K562 (cell line): ENCODE data around the gene NEURL1. TPM values are rescaled to one million over a fixed set of nuclear protein-coding genes. Genes with fewer than 3 reads are reported as not detected.

Experiments used
- ATAC-seq: fragments of 200-7000 bp; cut with Tn5 transposase; 3 replicates; pipeline ENCODE4 v1.9.1; 2020; ENCODE audit warnings: moderate library complexity
- BruUV-seq: library from RNA; stranded (reverse); fragments of 400-500 nt; replicated peaks from 2 replicates; lab custom pipeline; 2021; lab: Mats Ljungman, UMichigan
- CTCF ChIA-PET: fragments of 300-600 bp; formaldehyde crosslinking; extraction: SDS; loops from one replicate; lab custom pipeline; 2021; ENCODE audit warnings: low intra/inter-chr PET ratio; lab: Yijun Ruan, JAX
- POLR2A ChIA-PET: fragments of 300-600, 350-650 bp; sonication (Branson Sonifier 250); formaldehyde crosslinking; extraction: SDS; loops from one replicate; lab custom pipeline; 2021; ENCODE audit warnings: antibody characterized with exemption, inconsistent platforms; lab: Yijun Ruan, JAX
- DNase-seq, 4 experiments: peaks; one replicate each; pipeline versions ENCODE4 v3.0.0 to v3.0.0-alpha.2; 2011 to 2018; ENCODE audit warnings: low spot score in 3 of 4, mixed read lengths in 3 of 4; ENCODE audit errors: extremely low read depth in 1 of 4
- FAIRE-seq: peaks from 2 replicates; lab custom pipeline; 2011; peaks lifted over from hg19 to GRCh38; lab: Jason Lieb, UNC
- H2AFZ ChIP-seq: 2 replicates; pipeline ENCODE4 v1.6.0; 2011; ENCODE audit warnings: low read depth, low read length, control low read depth, inconsistent platforms
- H3K27ac ChIP-seq: fragments of 200-600 bp; 3 replicates; pipeline ENCODE4 v1.8.0; 2011; ENCODE audit warnings: low read depth, mild to moderate bottlenecking, control low read depth, inconsistent platforms, low read length, moderate library complexity, mixed read lengths; ENCODE audit errors: extremely low read depth
- H3K27me3 ChIP-seq, 2 experiments: fragments of 300-600 bp in 1 of 2; 2 replicates in 1 of 2; 3 replicates in 1 of 2; pipeline versions ENCODE4 v1.6.0 to v1.8.0; 2011; ENCODE audit warnings: inconsistent platforms in 2 of 2, low read length in 2 of 2, mild to moderate bottlenecking in 1 of 2, mixed read lengths in 1 of 2, moderate library complexity in 1 of 2; ENCODE audit not compliant: control insufficient read depth in 2 of 2, insufficient read depth in 2 of 2
- H3K36me3 ChIP-seq: fragments of 300-600 bp; 3 replicates; pipeline ENCODE4 v1.8.0; 2011; ENCODE audit warnings: mild to moderate bottlenecking, low read length, inconsistent platforms; ENCODE audit not compliant: control insufficient read depth, insufficient read depth
- H3K4me1 ChIP-seq, 2 experiments: fragments of 200-600 bp in 1 of 2; replicated peaks in 1 of 2; 2 replicates in 1 of 2; 3 replicates in 1 of 2; pipeline versions ENCODE4 v1.5.1 to v1.8.0; 2011; ENCODE audit warnings: inconsistent platforms in 2 of 2, low read length in 2 of 2, mild to moderate bottlenecking in 1 of 2, mixed read lengths in 1 of 2, moderate library complexity in 1 of 2; ENCODE audit not compliant: control insufficient read depth in 2 of 2, insufficient read depth in 2 of 2
- H3K4me2 ChIP-seq: 2 replicates; pipeline ENCODE4 v1.6.1; 2011; ENCODE audit warnings: low read length, control low read depth, inconsistent platforms, mixed read lengths; ENCODE audit not compliant: insufficient read depth
- H3K4me3 ChIP-seq: fragments of 200-600 bp; sonication (generic), shearing (Covaris generic); 2 replicates; pipeline ENCODE4 v1.5.1; 2016; ENCODE audit warnings: control low read depth, inconsistent platforms
- H3K79me2 ChIP-seq: fragments of 200-600 bp; 3 replicates; pipeline ENCODE4 v1.8.0; 2011; ENCODE audit warnings: low read length, inconsistent platforms; ENCODE audit not compliant: control insufficient read depth, insufficient read depth
- H3K9ac ChIP-seq, 2 experiments: 2 replicates each; pipeline versions ENCODE4 v1.6.0 to v1.6.1; 2011; ENCODE audit warnings: low read depth in 2 of 2, low read length in 2 of 2, control low read depth in 1 of 2, inconsistent platforms in 1 of 2, mild to moderate bottlenecking in 1 of 2, mixed read lengths in 1 of 2; ENCODE audit not compliant: insufficient read depth in 1 of 2
- H3K9me1 ChIP-seq: one replicate; pipeline ENCODE4 v1.6.0; 2011; ENCODE audit warnings: inconsistent platforms, mild to moderate bottlenecking, low read length, moderate library complexity; ENCODE audit not compliant: control insufficient read depth, insufficient read depth
- H3K9me3 ChIP-seq: replicated peaks from 2 replicates; pipeline ENCODE4 v1.5.1; 2011; ENCODE audit warnings: low read depth, low read length, inconsistent platforms; ENCODE audit not compliant: control insufficient read depth, insufficient read depth
- H4K20me1 ChIP-seq: replicated peaks from 2 replicates; pipeline ENCODE4 v1.6.1; 2011; ENCODE audit warnings: low read length, inconsistent platforms, mixed read lengths; ENCODE audit not compliant: control insufficient read depth, insufficient read depth
- CCAR2 ChIP-seq: fragments of 200-400 bp; formaldehyde crosslinking; IDR thresholded peaks from 2 replicates; pipeline ENCODE4 v1.6.1; 2017; ENCODE audit warnings: mild to moderate bottlenecking, low read depth, low read length
- E2F5 ChIP-seq: sonication (generic); formaldehyde crosslinking; IDR thresholded peaks from 2 replicates; pipeline ENCODE4 v1.8.0; 2022; ENCODE audit warnings: mild to moderate bottlenecking, missing genetic modification reagents
- ETS1 ChIP-seq: conservative IDR thresholded peaks from 2 replicates; pipeline ENCODE4 v1.6.1; 2011; ENCODE audit warnings: low read depth, mild to moderate bottlenecking, low read length; ENCODE audit not compliant: control insufficient read depth
- FOXA3 ChIP-seq, 2 experiments: fragments of 450-650 bp in 1 of 2; sonication (generic) in 1 of 2; formaldehyde crosslinking; IDR thresholded peaks in 1 of 2; conservative IDR thresholded peaks in 1 of 2; 2 replicates each; pipeline versions ENCODE4 v1.4.0 to v1.8.0; 2020 to 2022; ENCODE audit warnings: mild to moderate bottlenecking in 2 of 2, missing genetic modification reagents in 1 of 2
- FOXO4 ChIP-seq: fragments of 450-650 bp; formaldehyde crosslinking; IDR thresholded peaks from 2 replicates; pipeline ENCODE4 v1.4.0; 2020; ENCODE audit warnings: mild to moderate bottlenecking, moderate library complexity
- PHF20 ChIP-seq: fragments of 450-650 bp; IDR thresholded peaks from 2 replicates; pipeline ENCODE4 v1.6.1; 2018; ENCODE audit not compliant: partially characterized antibody
- TOE1 ChIP-seq, 2 experiments: fragments of 450-650 bp in 1 of 2; sonication (generic) in 1 of 2; formaldehyde crosslinking in 1 of 2; IDR thresholded peaks; 2 replicates each; pipeline versions ENCODE4 v1.7.1 to v1.8.0; 2016 to 2022; ENCODE audit warnings: borderline replicate concordance in 2 of 2, mild to moderate bottlenecking in 2 of 2, antibody characterized with exemption in 1 of 2, inconsistent platforms in 1 of 2, low read depth in 1 of 2, missing genetic modification reagents in 1 of 2, moderate library complexity in 1 of 2
- TRIM24 ChIP-seq, 2 experiments: fragments of 450-650 bp; IDR thresholded peaks; 2 replicates each; pipeline ENCODE4 v1.6.1; 2016
- TSC22D4 ChIP-seq: fragments of 450-650 bp; IDR thresholded peaks from 2 replicates; pipeline ENCODE4 v1.6.1; 2016; ENCODE audit warnings: missing genetic modification characterization, missing biosample characterization, control low read depth
- ZBTB11 ChIP-seq, 3 experiments: fragments of 200-800 bp in 1 of 3; fragments of 250-450 bp in 1 of 3; fragments of 450-650 bp in 1 of 3; sonication (Bioruptor Pico) in 1 of 3; sonication (Bioruptor generic) in 1 of 3; formaldehyde crosslinking in 1 of 3; IDR thresholded peaks; 2 replicates each; pipeline versions ENCODE4 v1.6.1 to v1.8.0; 2016 to 2022; ENCODE audit warnings: mild to moderate bottlenecking in 2 of 3, missing genetic modification characterization in 2 of 3, missing compliant biosample characterization in 1 of 3, moderate library complexity in 1 of 3
- WGBS: fragments of 100-300 bp; shearing (Covaris generic); methylation state at CpG from one replicate; pipeline ENCODE4 v1.1.6; 2016; ENCODE audit warnings: low coverage, mixed read lengths; ENCODE audit not compliant: insufficient coverage; ENCODE audit errors: missing lambda C conversion rate; 5-methylcytosine and 5-hydroxymethylcytosine counted together
- in situ Hi-C: fragments of 300-500 bp; cut with MboI; formaldehyde crosslinking; loops from 4 replicates; pipeline ENCODE4 v1.15.0; 2018; ENCODE audit warnings: inconsistent platforms, mixed read lengths
- intact Hi-C: fragments of 100-400 bp; cut with micrococcal nuclease; formaldehyde crosslinking; loops from 2 replicates; pipeline ENCODE4 v1.14.2; 2022
- polyA plus RNA-seq, 8 experiments: library from polyadenylated mRNA; depleted of rRNA in 4 of 8; stranded (reverse) in 5 of 8; unstranded in 3 of 8; fragments of >200 nt; fragmentation: Nextera tagmentation in 2 of 8; fragmentation: Illumina TruSeq in 1 of 8; extraction: Ambion mirVana in 2 of 8; extraction: Trizol in 1 of 8; gene quantifications; 2 replicates each; pipeline versions ENCODE4 v1.2.1 to v1.2.3, GENCODE V29; 2011 to 2014; ENCODE audit warnings: inconsistent platforms in 1 of 8, missing spikeins in 1 of 8
- total RNA-seq, 7 experiments: library from RNA; depleted of rRNA in 6 of 7; stranded (reverse); fragments of >200 nt in 6 of 7; fragmentation: Illumina TruSeq in 2 of 7; extraction: Trizol in 2 of 7; gene quantifications; 2 replicates each; pipeline versions ENCODE4 v1.2.1 to v1.2.3, GENCODE V29; 2011 to 2021; ENCODE audit warnings: low replicate concordance in 1 of 7

Gene NEURL1
- total and polyA plus RNA-seq, 9 of the 15 experiments (the other 6 are each of a cell fraction or from before 2014, with no cell fraction given), result 0.01 to 0.45 (median 0.16) TPM; not detected in 5

GRCh38 chr10:103550229-103550628, 56.7 kb downstream of the NEURL1 start:
- no peak overlapping the region for H3K27ac ChIP-seq
- ChIA-PET POLR2A (interaction anchor here (0.8 kb wide), 1 partner anchor 57 kb away, joined by 3 read pairs; the partner anchor contains the start of gene NEURL1), CTCF (no interaction called here)
- BruUV-seq, result no TSS peak
- intact Hi-C loops (no loop called here), in situ Hi-C loops (no loop called here)
- H2AFZ ChIP-seq, result no peak overlapping the region
- H4K20me1 ChIP-seq, result peaks cover 4% of the 10 kb centered on the region; the same call in 1 of the 2 replicates
- H3K9ac ChIP-seq, result no peak overlapping the region
- no peaks in the 10 kb centered on the region for H3K9me3 ChIP-seq
- ATAC-seq (no peak), DNase-seq (no peak), FAIRE-seq (no peak)
- peaks cover 0 to 22% of the 10 kb centered on the region in 2 experiments; a peak in 3 of 5 replicates for H3K27me3 ChIP-seq
- no peaks in the 10 kb centered on the region for H3K36me3 ChIP-seq
- WGBS, result 0% methylated on average over 1 of the region's 1 CpG
- H3K9me1 ChIP-seq, result no peaks in the 10 kb centered on the region
- no peak overlapping the region for H3K4me3 ChIP-seq
- H3K79me2 ChIP-seq, result no peaks in the 10 kb centered on the region
- H3K4me1 ChIP-seq, result peaks cover 0 to 5% of the 10 kb centered on the region in 2 experiments; a peak in 3 of 5 replicates
- H3K4me2 ChIP-seq, result no peak overlapping the region
- TF ChIP-seq TOE1 (IDR thresholded peaks at IDR 0.05; ENCODE audit: borderline replicate concordance) (no peak), TOE1 (CRISPR knock-in tag; IDR thresholded peaks at IDR 0.05; ENCODE audit: borderline replicate concordance, low read depth) (no peak), ZBTB11 (CRISPR knock-in tag; IDR thresholded peaks at IDR 0.05) (no peak), CCAR2 (no peak), TRIM24 (IDR thresholded peaks at IDR 0.05) (no peak), ETS1 (no peak), FOXO4 (CRISPR knock-in tag) (no peak), E2F5 (CRISPR knock-in tag) (no peak), FOXA3 (CRISPR knock-in tag; conservative IDR thresholded peaks at IDR 0.05 in 1 of 2, IDR thresholded peaks at IDR 0.05 in 1 of 2) (no peak), PHF20 (no peak), TSC22D4 (tag) (no peak)
